HTR-8/SVneo (cell line): ENCODE data around the gene SNRNP27.
"Not testable (repeated sequence)": the region's sequence is repeated elsewhere in the genome, so short reads cannot be mapped to it uniquely, and the experiment has no call there.

Source experiments
- DNase-seq: peaks from one replicate; pipeline ENCODE4 v3.0.0; 2011; ENCODE audit warnings: low spot score, mixed read lengths; ENCODE audit not compliant: insufficient read length
- FAIRE-seq: peaks from 2 replicates; lab custom pipeline; 2011; peaks lifted over from hg19 to GRCh38; lab: Jason Lieb, UNC

Gene SNRNP27

DNA sequence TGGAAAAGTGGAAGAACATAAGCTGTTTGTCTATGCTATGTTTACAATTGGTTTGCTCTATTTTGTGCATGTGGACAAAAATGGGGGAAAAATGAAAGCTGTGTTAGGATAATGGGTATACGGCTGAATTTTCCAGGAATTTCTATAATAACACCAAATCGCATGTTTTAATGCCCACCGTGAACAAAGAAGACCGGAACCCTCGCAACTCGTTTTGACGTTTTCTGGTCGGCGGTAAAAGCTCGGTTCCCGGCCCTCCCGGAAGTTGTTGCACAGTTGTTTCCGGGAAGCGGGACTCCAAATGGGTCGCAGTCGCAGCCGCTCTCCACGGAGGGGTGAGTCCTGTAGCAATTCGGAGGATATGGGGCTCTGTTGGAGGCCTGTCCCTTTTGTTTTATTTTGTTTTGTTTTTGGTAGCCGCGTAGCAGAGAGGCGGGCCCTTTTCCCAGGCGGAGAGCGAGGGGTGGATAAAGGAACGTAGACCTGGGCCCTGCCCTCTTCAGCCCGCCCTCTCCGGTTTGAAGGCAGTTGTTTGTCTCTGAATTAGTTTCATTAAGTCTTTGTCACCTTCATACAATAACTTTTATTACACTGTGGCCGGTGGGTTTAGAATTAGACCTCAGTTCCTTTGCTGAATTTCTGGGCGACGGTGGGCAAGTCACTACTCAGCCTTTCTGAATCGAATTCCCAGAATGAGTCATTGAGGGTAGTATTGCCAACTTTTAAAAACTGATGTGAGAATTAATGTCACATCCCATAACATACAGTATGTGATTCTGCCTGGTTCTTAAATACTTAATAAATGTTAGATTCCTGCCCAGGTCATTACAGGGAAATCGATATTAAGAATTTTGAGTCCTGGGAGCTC, at the start of gene SNRNP27:
Gene SNRNP27, plus strand, starts transcription at position 273 of the 868 bp plus-strand sequence. Its CDS starts 29 bp downstream, at position 302.
- no peak for FAIRE-seq
- peak; percentile 79 for DNase-seq

GRCh38 chr2:69843993-69844392, 49.8 kb upstream of the SNRNP27 start:
- FAIRE-seq (no peak), DNase-seq (no peak)

DNA sequence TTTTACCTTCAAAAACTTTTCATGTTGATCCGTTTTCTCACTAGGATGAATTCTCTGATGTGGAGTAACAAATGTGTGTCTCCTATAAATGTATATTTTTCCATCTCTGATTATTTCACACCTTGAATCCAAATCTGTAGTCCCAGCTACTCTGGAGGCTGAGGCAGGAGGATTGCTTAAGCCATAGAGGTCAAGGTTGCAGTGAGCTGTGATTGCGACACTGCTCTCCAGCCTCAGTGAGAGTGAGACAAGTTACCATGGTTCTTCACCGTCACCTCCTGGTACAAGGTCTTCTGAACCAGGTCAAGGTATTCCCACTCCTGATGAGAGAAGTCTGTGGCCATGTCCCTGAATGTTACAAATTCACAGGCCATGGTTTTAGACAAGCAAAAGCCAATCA, 49.2 kb upstream of the SNRNP27 start:
- FAIRE-seq (peak; percentile 83), DNase-seq (no peak)

DNA sequence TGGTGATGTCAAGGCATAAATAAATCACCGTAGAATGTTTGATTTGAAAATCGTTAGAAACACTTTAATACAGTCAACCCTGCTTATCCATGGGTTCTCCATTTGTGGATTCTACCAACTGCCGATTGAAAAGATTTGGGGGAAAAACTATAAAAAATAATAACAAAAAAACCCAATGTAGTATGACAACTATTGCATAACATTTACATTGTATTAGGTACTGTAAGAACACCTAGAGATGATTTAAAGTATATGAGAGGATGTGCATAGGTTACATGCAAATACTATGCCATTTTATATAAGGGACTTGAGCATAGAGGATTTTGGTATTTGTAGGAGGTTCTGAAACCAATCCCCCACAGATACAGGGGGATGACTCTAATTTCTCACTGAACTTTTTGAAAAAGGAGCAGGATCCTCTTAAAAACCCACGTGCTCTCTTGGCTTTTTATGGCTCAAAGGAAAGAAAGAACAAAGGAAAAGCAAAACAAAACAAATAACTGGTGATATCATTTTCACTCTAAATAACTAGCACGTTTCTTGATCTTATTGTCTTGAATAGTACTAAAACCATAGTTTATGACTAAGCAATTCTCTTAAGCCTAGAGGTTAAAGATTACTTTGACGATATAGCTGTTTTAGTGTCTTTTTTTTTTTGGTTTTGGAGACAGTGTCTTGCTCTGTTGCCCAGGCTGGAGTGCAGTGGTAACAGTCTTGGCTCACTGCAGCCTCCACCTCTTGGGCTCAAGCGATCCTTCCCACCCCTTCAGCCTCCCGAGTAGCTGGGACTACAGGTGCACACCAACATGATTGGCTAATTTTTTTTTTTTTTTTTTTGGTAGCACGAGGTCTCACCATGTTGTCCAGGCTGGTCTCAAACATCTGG, 47.3 kb upstream of the SNRNP27 start:
- no peak for FAIRE-seq

DNA sequence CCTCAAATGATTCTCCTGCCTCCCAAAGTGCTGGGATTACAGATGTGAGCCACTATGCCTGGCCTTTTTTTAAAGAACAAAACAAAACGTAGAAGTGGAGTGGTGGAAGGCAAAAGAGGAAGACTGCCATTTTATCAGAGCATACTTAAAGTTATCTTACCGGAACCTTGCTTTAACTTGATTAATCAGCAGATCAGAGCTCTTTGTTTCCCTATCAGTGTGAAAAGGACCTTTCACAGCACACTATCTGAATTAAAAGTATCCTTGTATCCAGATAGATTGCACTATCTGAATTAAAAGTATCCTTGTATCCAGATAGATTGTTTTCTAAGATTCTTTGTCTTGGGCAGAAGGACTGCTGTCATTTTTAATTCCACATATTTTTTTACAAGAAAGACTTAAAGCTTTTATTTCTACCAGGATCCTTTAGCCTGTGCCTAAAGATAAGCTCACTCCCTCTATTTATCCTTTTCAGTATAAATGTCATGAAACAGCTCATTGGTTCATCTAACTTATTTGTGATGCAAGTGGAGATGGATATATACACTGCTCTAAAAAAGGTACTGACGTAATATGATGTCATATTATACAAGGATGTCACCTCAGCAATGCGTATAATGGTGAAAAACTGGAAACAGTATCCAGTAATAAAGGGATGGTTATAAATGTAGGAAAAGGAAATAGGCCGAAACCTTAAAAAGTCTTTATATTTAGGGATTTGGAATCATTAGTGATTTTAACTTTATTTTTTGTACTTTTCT, 46.5 kb upstream of the SNRNP27 start:
- FAIRE-seq (no peak), DNase-seq (no peak)

More for the DNA sequence above, 47.3 kb upstream of the SNRNP27 start:
- no peak for DNase-seq

DNA sequence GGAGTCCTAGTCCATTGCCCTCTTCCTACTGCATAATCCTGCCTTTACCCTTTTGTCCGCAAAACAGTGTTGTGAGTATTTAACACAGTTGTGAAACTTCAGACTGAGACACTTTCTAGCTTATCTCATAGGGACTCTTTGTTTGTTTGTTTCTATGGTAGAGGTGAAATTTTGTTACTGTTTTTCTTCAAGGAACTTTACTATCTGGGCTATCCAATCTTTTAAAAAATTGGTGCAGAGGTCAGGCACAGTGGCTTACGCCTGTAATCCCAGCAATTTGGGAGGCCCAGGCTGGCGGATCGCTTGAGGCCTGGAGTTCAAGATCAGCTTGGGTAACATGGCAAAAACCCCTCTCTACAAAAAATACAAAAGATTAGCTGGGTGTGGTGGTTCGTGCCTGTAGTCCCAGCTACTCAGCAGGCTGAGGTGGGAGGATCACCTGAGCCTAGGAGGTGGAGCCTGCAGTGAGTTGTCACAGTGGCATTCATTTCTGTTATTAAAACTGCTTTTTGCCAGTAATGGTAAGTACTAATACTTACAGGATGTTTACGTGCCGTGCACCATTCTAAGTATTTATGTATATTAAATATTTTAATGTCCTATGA, 45.5 kb upstream of the SNRNP27 start:
- DNase-seq = no peak
- FAIRE-seq = peak; percentile 40

GRCh38 chr2:69858261-69858660, 35.5 kb upstream of the SNRNP27 start:
- DNase-seq = no peak
- no peak for FAIRE-seq

- no peak for DNase-seq
- FAIRE-seq = no peak
These were observed 30.5 kb upstream of the SNRNP27 start for GRCh38 chr2:69863298-69863697.

DNA sequence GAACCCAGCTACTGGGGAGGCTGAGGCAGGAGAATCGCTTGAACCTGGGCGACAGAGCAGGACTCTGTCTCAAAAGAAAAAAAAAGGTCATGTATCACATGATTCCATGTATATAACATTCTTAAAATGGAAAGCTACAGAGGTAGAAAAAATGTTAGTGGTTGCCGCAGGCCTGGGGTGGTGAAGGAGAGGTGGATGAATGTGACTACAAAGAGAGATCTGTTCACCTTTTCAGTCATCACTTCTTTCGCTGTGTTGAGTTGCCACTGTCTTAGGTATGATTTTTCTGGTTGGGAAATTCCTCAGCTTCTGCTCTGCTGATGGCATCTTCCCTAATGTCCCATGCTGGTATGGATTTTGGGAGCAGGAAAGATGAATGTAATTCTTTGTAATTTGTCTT, 5.3 kb upstream of the SNRNP27 start:
- FAIRE-seq (no peak), DNase-seq (no peak)

GRCh38 chr2:69889302-69889701, 4.5 kb upstream of the SNRNP27 start:
- no peak for DNase-seq
- no peak for FAIRE-seq

DNA sequence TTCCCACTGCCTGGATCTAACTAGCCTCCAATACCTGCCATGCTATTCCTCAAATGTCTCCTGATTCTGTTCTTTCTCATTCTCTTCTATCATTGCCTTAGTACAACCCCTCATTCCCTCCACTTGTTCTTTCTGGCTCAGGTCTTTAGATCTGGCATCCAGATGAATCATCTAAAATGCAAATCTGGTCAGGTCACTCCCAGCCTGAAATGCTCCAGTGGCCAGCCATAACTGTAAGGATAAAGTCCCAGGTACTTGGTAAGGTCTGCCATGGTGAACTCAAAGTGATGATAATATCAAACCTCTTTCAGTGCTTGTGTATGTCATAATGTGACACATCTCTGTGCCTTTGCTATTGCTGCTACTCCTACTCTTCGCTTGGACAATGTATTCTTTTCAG, 2.9 kb upstream of the SNRNP27 start:
- FAIRE-seq (no peak), DNase-seq (no peak)

DNA sequence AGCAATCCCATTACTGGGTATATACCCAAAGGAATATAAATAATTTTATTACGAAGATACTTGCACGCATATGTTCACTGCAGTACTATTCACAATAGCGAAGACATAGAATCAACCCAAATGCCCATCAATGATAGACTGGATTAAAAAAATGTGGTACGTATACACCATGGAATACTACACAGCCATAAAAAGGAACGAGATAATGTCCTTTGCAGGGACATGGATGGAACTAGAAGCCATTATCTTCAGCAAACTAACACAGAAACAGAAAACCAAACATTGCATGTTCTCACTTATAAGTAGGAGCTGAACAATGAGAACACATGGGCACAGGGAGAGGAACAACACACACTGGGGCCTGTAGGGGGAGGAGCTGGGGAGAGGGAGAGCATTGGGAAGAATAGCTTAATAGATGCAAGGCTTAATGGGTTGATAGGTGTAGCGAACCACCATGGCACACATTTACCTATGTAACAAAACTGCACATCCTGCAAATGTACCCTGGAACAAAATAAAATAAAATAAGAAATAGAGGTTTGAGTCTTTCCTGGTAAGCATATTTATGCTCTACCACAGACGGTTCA, 825 bp upstream of the SNRNP27 start:
- DNase-seq, FAIRE-seq: not testable (repeated sequence)

GRCh38 chr2:69894737-69895136, 981 bp downstream of the SNRNP27 start:
- FAIRE-seq, DNase-seq: not testable (repeated sequence)

GRCh38 chr2:69902213-69902922, 8.6 kb downstream of the SNRNP27 start:
- FAIRE-seq (no peak), DNase-seq (no peak)

DNA sequence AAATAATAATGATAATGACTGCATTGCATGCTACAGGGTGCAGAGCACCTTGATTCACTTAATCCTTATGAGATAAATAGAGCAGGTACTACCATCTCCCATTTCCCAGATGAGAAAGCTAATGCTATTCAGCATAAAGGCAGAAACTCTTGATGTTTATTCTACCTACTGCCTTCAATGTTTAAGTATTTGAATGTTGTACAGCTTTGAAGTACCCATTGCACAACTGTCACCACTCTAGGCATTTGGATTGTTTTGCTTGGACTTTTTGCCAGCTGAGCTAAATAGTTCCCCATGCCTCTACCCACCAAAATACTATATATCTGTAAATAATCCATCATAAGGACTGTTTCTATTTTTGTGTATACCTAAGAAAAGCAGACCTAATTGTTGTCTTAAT, 13.5 kb downstream of the SNRNP27 start:
- FAIRE-seq = no peak
- no peak for DNase-seq

DNA sequence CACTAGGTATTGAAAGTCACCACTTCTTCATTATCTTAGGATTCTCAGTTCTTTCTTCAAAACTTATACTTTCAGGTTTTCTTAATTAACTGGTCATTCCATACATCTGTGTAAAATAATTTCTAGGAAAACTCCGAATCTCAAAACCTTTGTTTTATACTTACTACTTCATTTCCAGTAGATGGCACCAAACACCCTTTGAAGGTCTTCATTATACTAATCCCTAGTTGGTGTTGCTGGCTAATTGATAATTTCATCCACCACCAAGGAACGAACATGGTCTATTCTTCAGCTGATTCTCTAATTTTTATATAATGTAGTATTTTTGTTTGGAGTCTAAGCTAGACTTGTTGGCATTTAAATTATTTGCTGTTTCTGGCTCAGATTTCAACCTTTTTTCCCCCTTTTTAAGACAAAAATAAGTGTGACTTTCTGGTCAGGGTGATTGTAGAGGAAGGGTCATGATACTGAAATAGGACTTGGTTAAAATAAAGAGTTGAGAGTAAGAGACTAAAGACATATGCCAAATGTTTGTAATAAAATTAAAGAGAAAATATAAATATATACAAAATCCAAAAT, 18.3 kb downstream of the SNRNP27 start:
- no peak for FAIRE-seq

DNA sequence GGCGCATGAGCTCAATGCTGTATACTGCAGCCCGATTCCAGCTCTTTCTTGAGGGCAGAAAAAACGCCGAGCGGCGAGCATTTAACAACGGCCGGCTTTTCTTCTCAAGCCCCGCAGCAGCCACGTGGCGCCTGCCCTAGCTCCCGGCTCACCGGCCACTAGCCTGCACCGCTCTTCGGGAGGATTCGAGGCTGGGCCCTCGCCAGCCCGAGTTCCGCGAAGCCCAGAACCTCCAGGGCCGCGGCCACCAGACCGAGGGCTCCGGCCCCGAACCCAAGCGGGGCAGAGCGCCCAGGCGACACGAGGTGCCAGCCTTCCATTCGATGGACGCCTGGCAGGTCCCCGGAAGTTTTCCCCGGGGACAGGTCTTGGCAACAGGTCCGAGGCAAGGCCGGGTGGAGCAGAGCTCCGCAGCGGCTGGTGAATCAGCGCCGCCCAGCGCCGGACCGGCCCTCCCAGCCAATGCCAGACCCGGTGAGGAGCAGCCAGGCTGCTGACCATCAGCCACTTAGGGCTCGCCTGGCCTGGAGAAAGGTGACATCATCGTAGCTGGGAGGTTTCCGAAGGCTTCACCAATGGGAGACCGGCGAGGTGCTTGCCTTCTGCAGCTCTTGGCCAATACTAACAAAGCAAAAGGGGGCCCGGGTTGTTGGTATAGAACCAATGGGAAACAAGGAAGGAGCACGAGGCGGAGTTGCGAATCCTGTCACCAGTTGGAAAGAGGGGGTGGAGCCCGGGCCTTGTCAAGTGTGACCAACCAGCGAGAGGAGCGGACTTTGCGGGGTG, 20.6 kb downstream of the SNRNP27 start:
- peak; percentile 99 for DNase-seq
- peak; percentile 95 for FAIRE-seq

More for the DNA sequence above, 18.3 kb downstream of the SNRNP27 start:
- DNase-seq = peak; percentile 45
